H1 (cell line): ENCODE measurements around the gene SLC9C2. TPM values are rescaled to one million over a fixed set of nuclear protein-coding genes. Genes with fewer than 3 reads are reported as not detected.
A peak's percentile ranks its signal among the peaks of the same experiment; 100 is the strongest.
"Not testable (repeated sequence)": the region's sequence is repeated elsewhere in the genome, so short reads cannot be mapped to it uniquely, and the experiment has no call there.

Experiments used
- CTCF ChIA-PET: fragments of 300-600 bp; sonication (Branson Sonifier 250); formaldehyde crosslinking; loops from one replicate; lab custom pipeline; 2021; ENCODE audit not compliant: partially characterized antibody; lab: Charles Lee
- POLR2A ChIA-PET: fragments of 300-600 bp; sonication (Branson Sonifier 250); formaldehyde crosslinking; loops from one replicate; lab custom pipeline; 2021; ENCODE audit warnings: inconsistent platforms; ENCODE audit not compliant: partially characterized antibody; lab: Charles Lee
- DNase-seq, 2 experiments: peaks; one replicate each; pipeline versions ENCODE4 v3.0.0 to v3.0.0-alpha.2; 2010 to 2022; ENCODE audit warnings: low spot score in 2 of 2, low read depth in 1 of 2, mixed read lengths in 1 of 2
- FAIRE-seq: peaks from 2 replicates; lab custom pipeline; 2011; peaks lifted over from hg19 to GRCh38; lab: Jason Lieb, UNC
- H2AFZ ChIP-seq: 2 replicates; pipeline ENCODE4 v1.8.1; 2012; ENCODE audit warnings: low read length, inconsistent platforms
- H2AK5ac ChIP-seq: 2 replicates; pipeline ENCODE4 v1.6.1; 2013; ENCODE audit warnings: low read depth, low read length
- H2BK120ac ChIP-seq: replicated peaks from 2 replicates; pipeline ENCODE3; 2013; ENCODE audit warnings: low read depth, low read length, inconsistent platforms
- H2BK12ac ChIP-seq: 2 replicates; pipeline ENCODE4 v1.6.1; 2013; ENCODE audit warnings: low read depth, low read length
- H2BK15ac ChIP-seq: 2 replicates; pipeline ENCODE4 v1.6.1; 2013; ENCODE audit warnings: low read length
- H2BK20ac ChIP-seq: 2 replicates; pipeline ENCODE4 v1.6.1; 2013; ENCODE audit warnings: low read length
- H2BK5ac ChIP-seq: 2 replicates; pipeline ENCODE4 v1.6.1; 2013; ENCODE audit warnings: low read depth, low read length
- H3K14ac ChIP-seq: 2 replicates; pipeline ENCODE4 v1.6.1; 2013; ENCODE audit warnings: inconsistent platforms; ENCODE audit not compliant: insufficient read length
- H3K18ac ChIP-seq: 2 replicates; pipeline ENCODE4 v1.6.1; 2013; ENCODE audit warnings: low read length; ENCODE audit errors: extremely low read depth
- H3K23ac ChIP-seq: 2 replicates; pipeline ENCODE4 v1.6.1; 2013; ENCODE audit warnings: inconsistent platforms; ENCODE audit not compliant: insufficient read length
- H3K23me2 ChIP-seq: 2 replicates; pipeline ENCODE4 v1.6.1; 2013; ENCODE audit warnings: low read depth, low read length
- H3K27ac ChIP-seq: 2 replicates; pipeline ENCODE4 v1.6.1; 2011; ENCODE audit warnings: low read depth, low read length, inconsistent platforms
- H3K27me3 ChIP-seq, 4 experiments: replicated peaks in 1 of 4; 1 replicate in 1 of 4; 2 replicates in 3 of 4; pipeline versions ENCODE4 v1.6.1 to v1.8.1; 2011 to 2013; ENCODE audit warnings: low read length in 3 of 4, mild to moderate bottlenecking in 3 of 4, inconsistent platforms in 2 of 4, mixed read lengths in 2 of 4, moderate library complexity in 1 of 4; ENCODE audit not compliant: control insufficient read depth in 3 of 4, insufficient read depth in 3 of 4; ENCODE audit errors: extremely low read depth in 1 of 4
- H3K36me3 ChIP-seq, 4 experiments: 2 replicates each; pipeline versions ENCODE4 v1.6.1 to v1.8.1; 2011 to 2013; ENCODE audit warnings: mild to moderate bottlenecking in 4 of 4, low read length in 3 of 4, moderate library complexity in 2 of 4, control low read depth in 1 of 4, inconsistent platforms in 1 of 4; ENCODE audit not compliant: insufficient read depth in 4 of 4, control insufficient read depth in 2 of 4
- H3K4ac ChIP-seq: replicated peaks from 2 replicates; pipeline ENCODE3; 2013; ENCODE audit warnings: low read length, low read depth, mixed read lengths, inconsistent platforms; ENCODE audit not compliant: insufficient read length
- H3K4me1 ChIP-seq, 4 experiments: replicated peaks in 1 of 4; 1 replicate in 1 of 4; 2 replicates in 3 of 4; pipeline versions ENCODE4 v1.6.1 to v1.8.1; 2011 to 2013; ENCODE audit warnings: low read length in 3 of 4, inconsistent platforms in 2 of 4, mixed read lengths in 1 of 4; ENCODE audit not compliant: insufficient read depth in 4 of 4, control insufficient read depth in 3 of 4
- H3K4me2 ChIP-seq, 2 experiments: 2 replicates each; pipeline versions ENCODE4 v1.6.1 to v1.8.1; 2011 to 2013; ENCODE audit warnings: low read depth in 2 of 2, low read length in 2 of 2, control low read depth in 1 of 2, inconsistent platforms in 1 of 2, mild to moderate bottlenecking in 1 of 2; ENCODE audit not compliant: insufficient read depth in 1 of 2
- H3K4me3 ChIP-seq, 4 experiments: fragments of 200-600, 300-600 bp in 1 of 4; sonication (generic), shearing (Covaris generic), sonication (Bioruptor Twin) in 1 of 4; 2 replicates each; pipeline versions ENCODE4 v1.5.1 to v1.8.1; 2011 to 2016; ENCODE audit warnings: low read length in 4 of 4, low read depth in 3 of 4, control low read depth in 2 of 4, inconsistent platforms in 2 of 4, mild to moderate bottlenecking in 2 of 4, mixed read lengths in 1 of 4, moderate library complexity in 1 of 4; ENCODE audit not compliant: insufficient read depth in 2 of 4; ENCODE audit errors: extremely low read depth in 1 of 4
- H3K56ac ChIP-seq: replicated peaks from 2 replicates; pipeline ENCODE3; 2013; ENCODE audit warnings: low read depth, mild to moderate bottlenecking, mixed read lengths, low read length, inconsistent platforms; ENCODE audit not compliant: insufficient read length
- H3K79me1 ChIP-seq: 2 replicates; pipeline ENCODE4 v1.6.1; 2013; ENCODE audit warnings: low read depth, low read length, control low read depth
- H3K79me2 ChIP-seq, 2 experiments: 2 replicates each; pipeline versions ENCODE4 v1.6.1 to v1.8.1; 2012 to 2013; ENCODE audit warnings: low read length in 2 of 2, mild to moderate bottlenecking in 2 of 2, inconsistent platforms in 1 of 2; ENCODE audit not compliant: insufficient read depth in 2 of 2, control insufficient read depth in 1 of 2
- H3K9ac ChIP-seq, 4 experiments: replicated peaks in 1 of 4; 1 replicate in 1 of 4; 2 replicates in 3 of 4; pipeline versions ENCODE4 v1.6.1 to v1.8.1; 2011 to 2013; ENCODE audit warnings: low read depth in 3 of 4, low read length in 3 of 4, control low read depth in 2 of 4, mild to moderate bottlenecking in 2 of 4, moderate library complexity in 2 of 4, inconsistent platforms in 1 of 4; ENCODE audit errors: extremely low read depth in 1 of 4
- H3K9me3 ChIP-seq, 2 experiments: 2 replicates each; pipeline versions ENCODE4 v1.6.1 to v1.8.1; 2012 to 2013; ENCODE audit warnings: mild to moderate bottlenecking in 2 of 2, moderate library complexity in 2 of 2, control low read depth in 1 of 2, inconsistent platforms in 1 of 2, low read depth in 1 of 2, low read length in 1 of 2, mixed read lengths in 1 of 2; ENCODE audit not compliant: insufficient read depth in 2 of 2
- H4K20me1 ChIP-seq, 2 experiments: replicated peaks in 1 of 2; 2 replicates each; pipeline versions ENCODE3 to v1.8.1; 2011 to 2013; ENCODE audit warnings: inconsistent platforms in 2 of 2, low read length in 2 of 2, mild to moderate bottlenecking in 1 of 2; ENCODE audit not compliant: insufficient read depth in 2 of 2, control insufficient read depth in 1 of 2
- H4K5ac ChIP-seq: 2 replicates; pipeline ENCODE4 v1.6.1; 2013; ENCODE audit warnings: low read length, low read depth, mixed read lengths, inconsistent platforms; ENCODE audit not compliant: insufficient read length
- H4K8ac ChIP-seq: 2 replicates; pipeline ENCODE4 v1.8.0; 2013; ENCODE audit warnings: mild to moderate bottlenecking, moderate library complexity, low read length, inconsistent platforms; ENCODE audit not compliant: insufficient read depth; ENCODE audit errors: extremely low read depth
- H4K91ac ChIP-seq: replicated peaks from 2 replicates; pipeline ENCODE3; 2013; ENCODE audit warnings: low read length, mixed read lengths, inconsistent platforms; ENCODE audit not compliant: insufficient read length
- ATF2 ChIP-seq: IDR thresholded peaks from 2 replicates; pipeline ENCODE4 v1.6.1; 2012; ENCODE audit warnings: low read length, inconsistent platforms
- MAFK ChIP-seq: IDR thresholded peaks from 2 replicates; pipeline ENCODE4 v1.6.1; 2012; ENCODE audit warnings: low read depth, mild to moderate bottlenecking, improper control_type of control experiment, low read length
- POLR2A ChIP-seq, 2 experiments: IDR thresholded peaks; 1 replicate in 1 of 2; 2 replicates in 1 of 2; pipeline ENCODE4 v1.6.1; 2011; ENCODE audit warnings: low read depth in 2 of 2, low read length in 2 of 2, mild to moderate bottlenecking in 2 of 2; ENCODE audit errors: control extremely low read depth in 1 of 2
- POLR2AphosphoS5 ChIP-seq: IDR thresholded peaks from 2 replicates; pipeline ENCODE4 v1.6.1; 2011; ENCODE audit warnings: low read depth, low read length
- SRF ChIP-seq: IDR thresholded peaks from 2 replicates; pipeline ENCODE4 v1.6.1; 2011; ENCODE audit warnings: mild to moderate bottlenecking, low read depth, low read length, moderate library complexity
- TAF1 ChIP-seq: IDR thresholded peaks from 2 replicates; pipeline ENCODE4 v1.6.1; 2011; ENCODE audit warnings: mild to moderate bottlenecking, low read depth, low read length
- TAF7 ChIP-seq: optimal IDR thresholded peaks from 2 replicates; pipeline ENCODE3; 2011; ENCODE audit warnings: low read depth, mild to moderate bottlenecking, inconsistent platforms, low read length, moderate library complexity, borderline replicate concordance
- TBP ChIP-seq: IDR thresholded peaks from 2 replicates; pipeline ENCODE4 v1.6.1; 2011; ENCODE audit warnings: low read depth, low read length, improper control_type of control experiment
- WGBS, 2 experiments: shearing (Covaris generic) in 1 of 2; methylation state at CpG; one replicate each; pipeline versions ENCODE4 v1.1.6 to v1.1.7; 2013 to 2015; ENCODE audit warnings: low lambda C conversion rate in 2 of 2, mixed read lengths in 2 of 2, inconsistent platforms in 1 of 2, low coverage in 1 of 2, missing lambda C conversion rate in 1 of 2; ENCODE audit not compliant: insufficient replicate concordance in 2 of 2, insufficient coverage in 1 of 2, insufficient read length in 1 of 2; ENCODE audit errors: extremely low coverage in 1 of 2, missing lambda C conversion rate in 1 of 2; 5-methylcytosine and 5-hydroxymethylcytosine counted together
- polyA plus RNA-seq, 7 experiments: library from polyadenylated mRNA; depleted of rRNA in 3 of 7; stranded (reverse) in 5 of 7; unstranded in 2 of 7; fragments of >200 nt in 5 of 7; fragments of 200-250 nt in 2 of 7; gene quantifications; 1 replicate in 5 of 7; 2 replicates in 1 of 7; 4 replicates in 1 of 7; pipeline versions ENCODE4 v1.2.1 to v1.2.3, GENCODE V29; 2011 to 2013; ENCODE audit warnings: missing spikeins in 2 of 7, mixed read lengths in 2 of 7
- total RNA-seq: library from RNA; stranded (reverse); fragmentation: NEBNext Ultra II Directional; extraction: Animal tissue kit (Norgen Biotek cat#: 25700); gene quantifications from 2 replicates; pipeline ENCODE4 v1.2.1, GENCODE V29; 2021

The SLC9C2 gene
- total and polyA plus RNA-seq, 2 of the 8 experiments (the other 6 are each of a cell fraction or from before 2014, with no cell fraction given) = not detected

DNA sequence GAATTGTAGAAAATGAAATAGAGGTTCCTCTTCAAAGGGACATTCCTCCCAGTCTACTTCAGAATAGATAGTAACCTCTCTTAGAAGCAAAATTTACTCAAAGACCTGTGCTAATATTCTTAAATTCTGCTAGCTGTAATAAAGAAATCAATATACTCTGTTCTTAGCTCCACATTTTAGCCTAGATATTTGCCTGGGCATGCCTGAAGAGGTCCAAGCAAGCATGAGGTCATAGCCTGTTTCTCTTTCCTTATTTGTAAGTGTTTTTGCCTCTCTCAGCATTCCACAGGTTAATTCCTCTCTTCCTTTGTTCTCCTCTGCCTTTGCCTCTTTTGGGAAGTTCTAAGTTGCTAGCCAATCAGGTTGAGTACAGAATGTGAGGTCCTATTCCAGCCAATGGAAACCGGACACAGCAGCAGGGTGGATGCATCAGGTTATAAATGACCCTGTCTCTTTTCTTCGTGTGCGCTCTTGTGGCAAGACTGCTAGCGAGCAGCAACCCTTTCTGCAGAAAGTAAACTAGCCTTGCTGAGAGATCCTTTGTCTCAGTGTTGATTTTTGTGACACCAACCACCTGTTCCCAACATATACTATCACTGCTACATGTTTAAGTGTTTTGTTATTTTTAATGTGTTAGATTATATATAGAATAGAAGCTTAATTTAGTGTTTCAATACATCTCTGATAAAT lies 39.7 kb upstream of the SLC9C2 start:
- Histone ChIP-seq H3K36me3 (peaks cover 0 to 15% (median 3%) of the 10 kb centered on the region in 4 experiments; a peak in 5 of 8 replicates), H3K4me3 (0 out of 8 replicates have a peak overlapping the region, but pooled peaks of 1 of the 4 experiments have one; percentile 61), H3K79me2 (peaks cover 0 to 45% of the 10 kb centered on the region in 2 experiments; a peak in 2 of 4 replicates)
- peak; percentile 97 for FAIRE-seq
- H3K9ac ChIP-seq, H3K18ac ChIP-seq, H3K4ac ChIP-seq, H4K8ac ChIP-seq, H3K9me3 ChIP-seq, DNase-seq, H2AFZ ChIP-seq, H3K27ac ChIP-seq, H2BK15ac ChIP-seq, H3K79me1 ChIP-seq, H3K56ac ChIP-seq, H4K5ac ChIP-seq, H2BK5ac ChIP-seq, H4K91ac ChIP-seq, H2AK5ac ChIP-seq, H3K4me1 ChIP-seq, H3K4me2 ChIP-seq, H2BK120ac ChIP-seq, H4K20me1 ChIP-seq, H2BK12ac ChIP-seq, H3K27me3 ChIP-seq, H3K14ac ChIP-seq, H3K23ac ChIP-seq, H3K23me2 ChIP-seq, H2BK20ac ChIP-seq: not testable (repeated sequence)
- CTCF ChIA-PET = interaction anchor here (1.4 kb wide), 1 partner anchor 18 kb away, joined by 3 read pairs; no protein-coding TSS in a partner anchor
- WGBS, 2 experiments = 92% methylated on average over 4 of the region's 4 CpGs; no CpG with 5 or more reads in 1 of the 2 experiments
- POLR2A ChIA-PET = interaction anchor here (1.0 to 4.7 kb wide), 8 partner anchors 14 to 225 kb away, joined by 3 to 23 read pairs (median 4); partner anchors contain the start of genes GAS5 and ZBTB37
- TF ChIP-seq ATF2 = 0 out of 2 replicates have a peak, but pooled peaks have one; percentile 13
- peak; percentile 54 for TF ChIP-seq TAF7
- TF ChIP-seq TBP = peak; percentile 88
- TF ChIP-seq SRF = peak; percentile 47; the same call in 1 of the 2 replicates
- TF ChIP-seq POLR2A (IDR thresholded peaks at IDR 0.05; ENCODE audit: control extremely low read depth in 1 of 2, low read depth in 2 of 2, low read length in 2 of 2) = peak; percentile 75 to 85
- peak; percentile 89 for TF ChIP-seq POLR2AphosphoS5
- TF ChIP-seq TAF1 = peak; percentile 56; the same call in 1 of the 2 replicates
- TF ChIP-seq MAFK = 0 out of 2 replicates have a peak, but pooled peaks have one; percentile 7
